Right ventricle myocardium superior (tissue), 1 donor: ENCODE data around the gene LRRFIP2. TPM values are rescaled to one million over a fixed set of nuclear protein-coding genes. Genes with fewer than 3 reads are reported as not detected.
"Not testable (repeated sequence)": the region's sequence is repeated elsewhere in the genome, so short reads cannot be mapped to it uniquely, and the experiment has no call there.

Source experiments
- ATAC-seq: fragments of 200-7000 bp; cut with Tn5 transposase; one replicate; pipeline ENCODE4 v1.9.1; 2020; ENCODE audit warnings: mild to moderate bottlenecking; ENCODE audit not compliant: poor library complexity
- DNase-seq: peaks from one replicate; pipeline ENCODE4 v3.0.0-alpha.2; 2020
- intact Hi-C: fragments of 100-400 bp; cut with DNase I; formaldehyde crosslinking; loops from one replicate; pipeline ENCODE4 v1.11.2; 2022
- total RNA-seq: library from RNA; stranded (reverse); fragmentation: NEBNext Ultra II Directional; extraction: Animal tissue kit (Norgen Biotek cat#: 25700); gene quantifications from one replicate; pipeline ENCODE4 v1.2.1, GENCODE V29; 2021
- donor health status: DM: no; HTN: yes; CAD: no; lungs with severe emphysema.

LRRFIP2 gene
- total RNA-seq, 1 donor from 2014 or later: 150 TPM

DNA sequence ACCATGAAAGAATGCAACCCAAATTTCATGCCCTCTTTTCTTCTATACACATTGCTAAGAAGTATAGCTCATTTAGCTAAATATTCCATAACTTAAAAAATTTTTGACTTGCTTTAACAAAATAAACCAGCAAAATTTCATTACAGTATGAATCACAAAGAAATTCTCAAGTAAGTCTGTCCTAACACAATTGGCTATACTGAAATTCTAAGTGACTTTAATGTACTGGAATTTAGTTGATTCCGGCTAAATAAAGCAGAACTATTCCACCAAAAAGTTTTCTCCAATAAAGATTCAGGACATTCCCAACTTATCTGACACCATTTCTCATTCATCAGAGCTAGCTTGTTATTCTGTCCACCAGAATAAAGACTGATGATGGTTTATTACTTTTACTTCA, 23.8 kb downstream of the LRRFIP2 start:
- intact Hi-C loops: no loop called here
- no peak for DNase-seq

DNA sequence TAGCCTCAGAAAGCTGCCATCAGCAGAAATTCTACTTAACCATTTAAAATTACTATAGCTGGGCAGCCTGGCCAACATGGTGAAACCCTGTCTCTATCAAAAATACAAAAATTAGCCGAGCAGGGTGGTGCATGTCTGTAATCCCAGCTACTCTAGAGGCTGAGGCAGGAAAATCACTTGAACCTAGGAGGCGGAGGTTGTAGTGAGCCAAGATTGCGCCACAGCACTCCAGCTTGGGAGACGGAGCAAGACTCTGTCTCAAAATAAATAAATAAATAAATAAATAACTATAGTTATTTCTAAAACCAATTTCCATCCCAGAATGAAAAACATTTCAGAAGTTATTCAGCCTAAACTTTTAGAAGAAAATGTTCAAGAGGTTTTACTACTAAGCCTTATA, 25.1 kb downstream of the LRRFIP2 start:
- ATAC-seq: no peak
- intact Hi-C loops: no loop called here
- DNase-seq: peak; percentile 51

More for the DNA sequence above, 23.8 kb downstream of the LRRFIP2 start:
- ATAC-seq: no peak

DNA sequence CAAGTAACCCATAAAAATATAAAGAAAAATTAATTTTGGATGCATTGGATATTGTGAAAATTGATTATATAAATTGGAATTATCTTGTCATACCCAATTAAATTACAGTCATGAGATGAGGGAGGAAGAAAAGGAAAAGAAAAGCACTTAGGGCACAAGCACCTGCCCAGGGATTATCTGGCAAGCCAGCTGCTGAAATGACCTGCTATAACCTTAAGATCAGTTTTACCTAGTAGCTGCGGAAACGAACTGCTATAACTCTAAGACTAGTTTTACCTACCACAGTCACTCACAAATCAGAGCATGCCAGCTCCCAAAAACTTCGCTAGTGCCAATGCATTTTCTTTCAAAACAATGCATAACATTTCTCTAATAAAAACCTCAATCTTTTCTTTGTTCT, 26.2 kb downstream of the LRRFIP2 start:
- DNase-seq (no peak), ATAC-seq (no peak)
- intact Hi-C loops: no loop called here

DNA sequence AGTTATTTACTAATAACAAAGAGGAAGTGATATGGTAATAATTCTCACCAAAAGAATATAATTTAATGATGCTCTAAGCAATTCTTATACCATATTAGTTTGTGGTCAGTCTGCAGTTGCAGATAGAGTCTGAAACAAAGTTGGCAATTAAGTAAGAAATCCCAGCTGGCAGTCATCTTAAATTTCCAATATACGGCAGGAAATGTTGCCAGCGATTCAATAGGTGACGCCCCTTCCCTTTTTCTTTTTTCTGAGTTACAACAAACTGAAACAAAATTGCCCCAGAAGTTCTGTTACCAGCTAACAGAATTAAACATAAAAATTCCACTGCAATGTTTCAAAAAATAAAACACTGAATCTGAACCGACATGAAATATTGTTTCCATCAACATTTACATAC, 26.7 kb downstream of the LRRFIP2 start:
- intact Hi-C loops: no loop called here
- DNase-seq (no peak), ATAC-seq (no peak)

DNA sequence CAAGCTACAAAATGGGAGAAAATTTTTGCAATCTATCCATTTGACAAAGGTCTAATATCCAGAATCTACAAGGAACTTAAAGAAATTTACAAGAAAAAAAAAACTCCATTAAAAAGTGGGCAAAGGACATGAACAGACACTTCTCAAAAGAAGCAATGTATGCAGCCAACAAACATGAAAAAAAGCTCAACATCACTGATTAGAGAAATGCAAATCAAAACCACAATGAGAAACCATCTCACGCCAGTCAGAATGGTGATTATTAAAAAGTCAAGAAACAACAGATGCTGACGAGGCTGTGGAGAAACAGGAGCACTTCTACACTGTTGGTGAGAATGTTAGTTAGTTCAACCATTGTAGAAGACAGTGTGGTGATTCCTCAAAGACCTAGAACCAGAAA, 27.5 kb downstream of the LRRFIP2 start:
- intact Hi-C loops, ATAC-seq, DNase-seq: not testable (repeated sequence)

DNA sequence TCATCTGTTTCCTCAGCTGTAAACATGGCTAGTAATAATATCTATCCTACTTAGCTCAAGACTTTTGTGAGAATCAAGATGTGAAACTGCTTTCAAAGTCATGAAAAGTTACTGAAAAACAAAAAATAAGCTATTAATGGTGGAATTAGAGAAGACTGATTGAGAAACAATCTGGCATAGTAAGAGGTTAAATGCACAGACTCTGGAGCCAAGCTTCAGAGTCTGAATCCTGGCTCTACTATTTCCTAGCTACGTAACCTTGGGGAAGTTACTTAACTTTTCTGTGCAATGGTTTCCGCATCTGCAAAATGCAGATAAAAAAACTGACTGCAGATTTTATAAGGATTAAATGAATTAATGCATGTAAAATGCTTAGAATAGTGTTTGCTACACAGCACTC, 28.8 kb downstream of the LRRFIP2 start:
- intact Hi-C loops: no loop called here
- DNase-seq (no peak), ATAC-seq (peak; percentile 48)

DNA sequence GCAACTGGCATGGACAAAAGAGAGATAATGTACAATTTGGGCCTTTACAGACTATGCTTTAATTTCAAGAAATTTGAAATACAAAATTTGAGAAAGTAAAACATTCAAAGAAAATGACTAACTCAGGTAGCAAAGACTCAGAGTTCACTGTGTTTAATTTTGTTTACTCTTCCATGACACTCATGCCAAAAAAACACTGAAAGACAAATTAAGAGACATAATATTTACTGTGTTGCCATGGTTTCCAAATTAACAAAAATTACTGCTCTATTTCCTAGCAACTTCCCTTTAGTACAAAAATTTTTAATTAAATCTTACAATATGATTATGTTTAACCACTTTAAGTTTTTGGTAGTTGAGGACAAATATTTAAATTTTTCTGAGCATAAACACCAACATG, 29.6 kb downstream of the LRRFIP2 start:
- intact Hi-C loops: no loop called here
- no peak for DNase-seq
- ATAC-seq: no peak

DNA sequence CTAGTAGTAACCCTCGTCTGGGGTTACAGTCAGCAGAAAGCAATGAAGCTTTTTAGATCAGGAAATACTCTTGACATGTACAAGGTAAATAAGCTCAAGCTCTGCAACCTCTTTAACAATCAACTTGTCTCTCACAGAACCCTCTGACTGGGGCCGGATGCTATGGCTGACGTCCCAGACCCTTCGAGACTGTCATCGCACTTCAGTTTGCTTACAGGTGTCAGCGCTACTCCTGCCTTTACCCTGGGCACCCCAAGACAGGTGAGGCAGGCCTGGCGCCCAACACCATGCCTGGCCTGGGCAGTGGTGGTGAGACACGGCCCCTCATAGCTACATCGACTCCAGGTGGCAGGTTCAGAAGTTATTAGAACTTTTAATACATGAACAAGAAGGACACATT, 30.6 kb downstream of the LRRFIP2 start:
- intact Hi-C loops: no loop called here
- ATAC-seq (no peak), DNase-seq (no peak)

DNA sequence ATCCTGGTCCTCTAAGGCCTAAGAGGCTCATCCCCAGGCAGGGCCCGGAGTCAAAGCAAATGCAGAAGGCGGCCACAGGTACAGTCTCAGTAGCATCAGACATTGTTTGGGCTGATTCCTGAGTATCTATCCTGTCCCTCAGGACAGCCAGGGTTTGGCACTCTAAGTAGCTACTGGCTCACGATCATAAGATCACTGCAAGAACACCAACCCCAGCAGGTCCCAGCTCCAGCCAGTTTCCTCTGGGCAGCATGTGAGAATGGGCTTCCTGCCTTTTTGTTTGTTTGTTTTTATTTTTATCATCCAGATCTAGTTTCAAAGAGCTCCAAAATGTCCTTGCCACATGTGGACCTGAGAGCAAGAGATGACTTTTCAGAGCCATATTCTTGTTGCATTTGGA, 32.7 kb downstream of the LRRFIP2 start:
- DNase-seq (no peak), ATAC-seq (no peak)
- intact Hi-C loops: no loop called here

DNA sequence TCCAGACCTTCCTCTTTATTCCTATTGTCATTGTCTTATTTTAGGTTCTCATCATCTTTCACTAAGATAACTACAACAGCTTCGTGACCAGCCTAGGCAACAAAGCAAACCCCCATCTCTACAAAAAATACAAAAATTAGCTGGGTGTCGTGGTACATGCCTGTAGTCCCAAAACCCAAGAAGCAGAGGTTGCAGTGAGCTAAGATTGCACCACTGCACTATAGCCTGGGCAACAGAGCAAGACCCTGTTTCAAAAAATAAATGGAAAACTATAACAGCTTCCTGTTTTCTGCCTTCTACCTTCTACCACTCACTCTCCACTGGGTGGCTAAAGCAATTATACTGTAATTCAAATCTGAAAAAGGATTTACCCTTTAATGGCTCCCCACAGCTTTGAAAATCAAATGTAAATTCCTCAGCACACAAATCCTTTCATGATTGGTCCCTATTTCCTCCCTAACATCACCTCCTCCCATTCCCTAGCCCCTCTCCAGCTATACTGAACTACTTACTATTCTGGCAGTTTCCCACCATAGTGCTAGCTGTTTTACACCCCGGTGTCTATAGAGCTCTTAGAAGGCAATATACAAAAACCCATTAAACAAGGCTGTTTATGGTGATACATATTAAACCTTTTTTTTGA, 33.4 kb downstream of the LRRFIP2 start:
- intact Hi-C loops: no loop called here
- DNase-seq (no peak), ATAC-seq (no peak)

DNA sequence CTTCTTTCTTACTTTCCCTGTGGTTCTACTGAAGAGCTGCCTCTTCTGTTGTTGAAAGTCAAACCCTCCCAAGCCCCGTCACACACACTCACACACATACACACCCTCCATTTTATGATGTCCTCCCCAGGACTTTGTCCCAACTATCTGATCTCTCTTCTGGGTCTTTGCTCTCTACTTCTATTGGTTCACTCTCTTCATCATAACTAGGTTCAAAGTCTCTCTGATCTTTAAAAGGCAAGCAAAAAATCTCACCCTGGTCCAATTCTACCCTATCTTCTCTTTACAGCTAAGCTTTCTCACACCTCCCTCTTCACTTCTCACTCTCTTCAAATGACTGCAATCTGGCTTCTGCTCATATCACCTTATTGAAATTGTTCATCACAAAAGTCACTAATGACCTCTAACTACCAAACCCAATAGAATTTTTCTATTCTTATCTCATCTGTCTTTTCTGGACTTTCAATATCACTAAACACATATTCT, 34.8 kb downstream of the LRRFIP2 start:
- DNase-seq: no peak
- intact Hi-C loops: no loop called here
- peak; percentile 76 for ATAC-seq

DNA sequence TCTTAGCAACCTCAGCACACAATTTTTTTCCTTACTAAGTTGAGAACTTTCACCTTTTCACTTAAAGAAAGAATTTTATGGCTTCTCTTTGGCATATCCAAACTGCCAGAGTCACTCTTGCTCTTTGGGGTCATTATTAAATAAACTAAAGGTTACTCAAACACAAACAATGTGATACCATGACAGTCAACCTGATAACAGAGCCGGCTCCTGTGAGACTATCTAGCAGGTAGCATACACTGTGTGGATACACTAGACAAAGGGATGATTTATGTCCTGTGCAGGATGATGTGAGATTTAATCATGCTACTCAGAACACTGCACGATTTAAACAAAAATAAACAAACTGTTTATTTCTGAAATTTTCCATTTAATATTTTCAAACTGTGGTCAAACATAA, 35.6 kb downstream of the LRRFIP2 start:
- DNase-seq (no peak), ATAC-seq (peak; percentile 28)
- intact Hi-C loops: no loop called here

DNA sequence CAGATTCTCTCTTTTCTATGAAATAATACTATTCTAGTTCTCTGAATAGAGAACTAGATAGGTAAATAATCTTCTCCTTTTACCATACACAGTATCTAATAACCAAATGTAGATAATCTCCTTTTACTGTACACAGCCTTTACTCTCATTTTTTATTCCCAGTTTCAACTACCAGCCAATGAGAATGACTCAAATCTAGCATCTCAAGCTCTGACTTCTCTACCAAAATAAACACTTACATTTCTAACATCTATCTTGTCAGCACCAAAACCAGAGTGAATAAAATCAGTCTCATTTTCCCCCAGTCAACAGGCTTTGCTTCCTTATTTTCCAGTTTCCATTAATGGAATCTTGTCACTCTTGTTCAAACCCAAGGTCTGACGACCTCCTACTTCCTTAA, 36.9 kb downstream of the LRRFIP2 start:
- ATAC-seq (no peak), DNase-seq (no peak)
- intact Hi-C loops: no loop called here

DNA sequence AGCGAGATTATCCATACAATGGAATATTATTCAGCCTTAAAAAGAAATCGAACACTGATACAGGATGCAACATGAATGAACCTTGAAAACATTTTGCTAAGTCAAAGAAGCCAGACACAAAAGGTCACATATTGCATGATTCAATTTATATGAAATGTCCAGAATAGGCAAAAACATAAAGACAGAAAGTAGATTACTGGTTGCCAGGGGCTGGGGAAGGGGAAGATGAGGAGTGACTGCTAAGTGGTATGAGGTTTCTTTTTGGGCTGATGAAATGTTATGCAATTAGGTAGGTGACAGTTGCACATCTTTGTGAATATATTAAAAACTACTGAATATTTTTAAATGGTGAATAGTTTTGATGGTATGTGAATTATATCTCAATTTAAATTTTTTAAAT, 38.3 kb downstream of the LRRFIP2 start:
- intact Hi-C loops: no loop called here
- DNase-seq: no peak
- ATAC-seq: no peak

DNA sequence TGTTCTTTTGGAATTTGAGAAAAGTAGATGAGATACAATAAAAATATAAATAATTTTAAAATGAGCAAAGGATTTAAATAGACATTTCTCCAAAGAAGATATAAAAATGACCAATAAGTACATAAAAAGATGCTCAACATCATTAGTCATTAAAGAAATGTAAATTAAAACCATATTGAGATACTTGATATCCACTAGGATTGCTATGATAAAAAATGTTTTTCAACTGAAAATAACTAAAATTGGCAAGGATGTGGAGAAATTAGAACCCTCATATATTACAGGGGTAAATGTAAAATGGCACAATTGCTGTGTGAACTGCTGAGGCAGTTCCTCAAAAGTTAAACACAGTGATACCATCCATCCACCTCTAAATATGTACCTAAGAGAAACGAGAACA, 38.8 kb downstream of the LRRFIP2 start:
- intact Hi-C loops: no loop called here
- ATAC-seq (no peak), DNase-seq (no peak)

DNA sequence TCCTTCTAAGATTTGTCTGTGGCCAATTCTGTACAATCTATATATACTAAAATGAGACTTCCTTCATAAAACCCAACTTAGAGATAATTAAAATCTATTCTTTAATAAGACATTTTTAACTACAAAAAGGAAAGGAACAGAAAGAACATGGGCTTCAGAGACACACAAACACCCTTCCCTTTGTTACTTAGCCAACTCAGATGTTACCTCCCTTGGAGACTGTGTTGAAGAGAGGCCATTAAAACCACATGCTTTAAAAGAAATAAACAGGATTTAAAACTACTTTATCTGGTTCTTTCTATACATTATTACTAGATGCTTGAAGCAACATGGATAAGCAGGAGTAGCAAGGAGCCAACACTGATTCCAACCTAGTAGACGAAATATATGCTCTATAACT, 42.0 kb downstream of the LRRFIP2 start:
- no peak for ATAC-seq
- intact Hi-C loops: no loop called here
- DNase-seq: no peak

DNA sequence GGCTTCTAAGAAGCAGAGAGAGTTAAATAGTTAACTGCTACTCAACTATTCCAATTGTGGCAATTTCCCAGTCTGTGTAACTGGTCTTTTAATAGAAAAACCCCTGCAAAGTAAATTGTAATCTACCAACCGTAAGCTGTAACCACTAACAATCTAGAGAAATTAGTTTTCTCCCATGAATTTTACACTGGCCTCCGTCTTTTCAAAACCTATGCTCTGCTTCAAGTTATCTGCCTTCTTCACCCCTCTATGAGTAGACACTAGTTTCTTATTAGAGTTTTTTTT, 42.6 kb downstream of the LRRFIP2 start:
- ATAC-seq (no peak), DNase-seq (no peak)
- intact Hi-C loops: no loop called here

DNA sequence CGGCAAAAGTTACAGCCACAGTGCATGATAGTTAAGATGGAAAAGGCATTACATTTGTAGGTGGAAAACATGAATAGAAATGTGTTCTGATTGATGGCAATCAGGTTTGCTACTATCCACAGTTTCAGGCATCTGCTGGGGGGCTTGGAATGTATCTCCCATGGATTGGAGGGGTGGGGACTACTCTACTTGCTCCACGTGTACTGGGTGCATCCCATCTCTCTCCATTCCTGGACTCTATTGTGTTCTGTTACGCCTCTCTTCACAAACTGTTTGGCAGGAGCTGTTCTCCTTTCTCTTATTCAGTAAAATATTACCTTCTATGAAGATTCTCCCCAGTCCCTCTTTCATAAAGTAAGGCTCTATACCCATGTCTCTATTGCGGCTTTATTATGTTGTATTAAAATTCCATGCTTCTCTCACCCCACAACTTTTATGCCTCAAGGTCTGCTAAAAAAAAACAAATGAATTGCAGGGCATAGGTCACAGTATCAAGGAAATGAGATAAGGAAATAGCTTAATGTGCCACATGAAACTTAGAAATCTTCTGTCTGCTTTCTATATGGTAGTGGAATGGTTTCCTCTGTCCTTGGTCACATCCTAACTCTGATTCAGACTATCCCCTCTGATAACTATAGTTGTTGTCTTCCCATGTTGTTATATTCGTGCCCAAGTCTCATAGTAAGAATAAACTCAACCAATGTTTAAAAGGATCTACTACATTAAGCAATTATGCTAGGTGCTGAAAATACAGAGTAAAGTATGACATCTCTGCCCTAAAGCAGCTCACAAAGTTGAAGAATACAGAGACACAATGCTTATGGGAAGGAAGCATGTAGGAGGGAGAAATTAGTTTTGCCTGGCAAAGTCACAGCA, 43.2 kb downstream of the LRRFIP2 start:
- peak; percentile 19 for ATAC-seq
- no peak for DNase-seq
- intact Hi-C loops: no loop called here

DNA sequence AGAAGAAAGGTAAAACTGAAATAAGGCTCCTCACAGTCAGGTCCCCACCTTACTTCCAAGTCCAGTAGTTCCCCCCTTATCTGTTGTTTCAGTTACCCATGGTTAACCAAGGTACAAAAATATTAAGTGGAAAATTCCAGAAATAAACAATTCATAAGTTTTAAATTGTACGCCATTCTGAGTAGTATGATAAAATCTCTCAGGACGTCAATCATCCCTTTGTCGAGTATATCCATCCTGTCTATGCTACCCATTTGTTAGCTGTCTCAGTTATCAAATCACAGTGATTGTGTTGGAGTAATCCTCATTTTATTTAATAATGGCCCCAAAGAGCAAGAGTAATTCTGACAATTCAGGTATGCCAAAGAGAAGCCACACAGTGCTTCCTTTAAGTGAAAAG, 43.9 kb downstream of the LRRFIP2 start:
- intact Hi-C loops: no loop called here
- no peak for ATAC-seq

DNA sequence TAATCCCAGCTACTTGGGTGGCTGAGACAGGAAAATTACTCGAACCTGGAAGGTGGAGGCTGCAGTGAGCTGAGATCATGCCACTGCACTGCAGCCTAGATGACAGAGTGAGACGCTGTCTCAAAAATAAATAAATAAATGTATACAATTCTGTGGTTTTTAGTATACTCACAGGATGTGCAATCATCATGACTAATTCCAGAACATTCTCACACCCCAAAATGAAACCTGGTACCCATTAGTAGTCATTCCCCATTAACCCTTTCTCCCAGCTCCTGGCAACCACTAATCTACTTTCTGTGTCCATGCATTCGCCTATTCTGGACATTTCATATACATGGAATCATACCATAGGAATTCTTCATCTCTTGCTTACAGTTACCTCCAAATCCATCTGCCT, 44.5 kb downstream of the LRRFIP2 start:
- intact Hi-C loops: no loop called here
- DNase-seq (no peak), ATAC-seq (no peak)

More for the DNA sequence above, 43.9 kb downstream of the LRRFIP2 start:
- no peak for DNase-seq
